Keratinocyte (primary cell): ENCODE data around the gene EFNA1. TPM values are rescaled to one million over a fixed set of nuclear protein-coding genes. Genes with fewer than 3 reads are reported as not detected.
"Not testable (repeated sequence)": the region's sequence is repeated elsewhere in the genome, so short reads cannot be mapped to it uniquely, and the experiment has no call there.

ENCODE experiments used
- DNase-seq: peaks from one replicate; pipeline ENCODE4 v3.0.0-alpha.2; 2011; ENCODE audit warnings: low read depth, missing footprints, low spot score
- FAIRE-seq: peaks from 2 replicates; lab custom pipeline; 2011; peaks lifted over from hg19 to GRCh38; lab: Jason Lieb, UNC
- H2AFZ ChIP-seq: 2 replicates; pipeline ENCODE4 v1.6.0; 2012; ENCODE audit warnings: low read length, control low read depth, inconsistent platforms; ENCODE audit not compliant: control insufficient read depth
- H3K27ac ChIP-seq: 2 replicates; pipeline ENCODE4 v1.5.1; 2011; ENCODE audit warnings: low read length; ENCODE audit not compliant: control insufficient read depth, insufficient read depth
- H3K27me3 ChIP-seq: 3 replicates; pipeline ENCODE4 v1.6.0; 2011; ENCODE audit warnings: low read length; ENCODE audit not compliant: control insufficient read depth, insufficient read depth; ENCODE audit errors: extremely low read depth
- H3K36me3 ChIP-seq, 2 experiments: 2 replicates in 1 of 2; 3 replicates in 1 of 2; pipeline ENCODE4 v1.5.1; 2011; ENCODE audit warnings: low read length in 2 of 2, mild to moderate bottlenecking in 1 of 2; ENCODE audit not compliant: control insufficient read depth in 2 of 2, insufficient read depth in 2 of 2; ENCODE audit errors: extremely low read depth in 1 of 2
- H3K4me1 ChIP-seq: 3 replicates; pipeline ENCODE4 v1.5.1; 2011; ENCODE audit warnings: low read length; ENCODE audit not compliant: control insufficient read depth, insufficient read depth; ENCODE audit errors: extremely low read depth
- H3K4me2 ChIP-seq: 3 replicates; pipeline ENCODE4 v1.6.0; 2011; ENCODE audit warnings: low read depth, low read length; ENCODE audit not compliant: control insufficient read depth, insufficient read depth; ENCODE audit errors: extremely low read depth
- H3K4me3 ChIP-seq, 3 experiments: fragments of 200-600 bp in 1 of 3; sonication (generic) in 1 of 3; 2 replicates in 2 of 3; 3 replicates in 1 of 3; pipeline ENCODE4 v1.5.1; 2011 to 2016; ENCODE audit warnings: low read length in 3 of 3, mild to moderate bottlenecking in 3 of 3, control low read depth in 2 of 3, inconsistent platforms in 1 of 3, low read depth in 1 of 3, mixed read lengths in 1 of 3, mixed run types in 1 of 3, moderate library complexity in 1 of 3; ENCODE audit not compliant: control insufficient read depth in 2 of 3, insufficient read depth in 2 of 3; ENCODE audit errors: extremely low read depth in 1 of 3
- H3K79me2 ChIP-seq: 2 replicates; pipeline ENCODE4 v1.6.0; 2012; ENCODE audit warnings: low read length; ENCODE audit not compliant: control insufficient read depth, insufficient read depth
- H3K9ac ChIP-seq: 3 replicates; pipeline ENCODE4 v1.6.0; 2011; ENCODE audit warnings: low read length; ENCODE audit not compliant: control insufficient read depth, insufficient read depth; ENCODE audit errors: extremely low read depth
- H3K9me1 ChIP-seq: 3 replicates; pipeline ENCODE4 v1.6.0; 2011; ENCODE audit warnings: low read length; ENCODE audit not compliant: control insufficient read depth, insufficient read depth; ENCODE audit errors: extremely low read depth
- H3K9me3 ChIP-seq: 2 replicates; pipeline ENCODE4 v1.5.1; 2012; ENCODE audit warnings: low read depth, low read length; ENCODE audit not compliant: control insufficient read depth
- H4K20me1 ChIP-seq: 3 replicates; pipeline ENCODE4 v1.6.0; 2011; ENCODE audit warnings: low read length; ENCODE audit not compliant: control insufficient read depth, insufficient read depth; ENCODE audit errors: extremely low read depth
- CTCF ChIP-seq, 3 experiments: IDR thresholded peaks in 1 of 3; conservative IDR thresholded peaks in 1 of 3; optimal IDR thresholded peaks in 1 of 3; 2 replicates in 2 of 3; 3 replicates in 1 of 3; pipeline versions ENCODE3 to v1.5.1; 2011; ENCODE audit warnings: low read length in 3 of 3, mild to moderate bottlenecking in 3 of 3, moderate library complexity in 2 of 3, control low read depth in 1 of 3, inconsistent platforms in 1 of 3; ENCODE audit not compliant: insufficient read depth in 2 of 3; ENCODE audit errors: extremely low read depth in 1 of 3
- EZH2 ChIP-seq: IDR thresholded peaks from one replicate; pipeline ENCODE4 v1.6.1; 2012; ENCODE audit warnings: inconsistent platforms, mild to moderate bottlenecking, low read length, moderate library complexity
- dilution Hi-C: fragments of 300-500 bp; cut with MboI; formaldehyde crosslinking; loops from one replicate; pipeline ENCODE4 v1.7.0; 2020; ENCODE audit warnings: low sequenced_read_pairs; ENCODE audit not compliant: extremely low pct_ligation_motif_present
- polyA plus RNA-seq, 5 experiments: library from polyadenylated mRNA; depleted of rRNA in 3 of 5; stranded (reverse) in 3 of 5; stranded (forward) in 1 of 5; unstranded in 1 of 5; fragments of >200 nt; gene quantifications; 1 replicate in 1 of 5; 2 replicates in 3 of 5; 3 replicates in 1 of 5; pipeline versions ENCODE4 v1.2.1 to v1.2.3, GENCODE V29; 2011 to 2012; ENCODE audit warnings: missing spikeins in 2 of 5, low read depth in 1 of 5, low replicate concordance in 1 of 5

Gene EFNA1
- polyA plus RNA-seq, 1 donor (not counting 4 experiments of a cell fraction or from before 2014, with no cell fraction given): 77.5 TPM

- H3K4me3 ChIP-seq, DNase-seq, H3K79me2 ChIP-seq, H3K36me3 ChIP-seq, H3K9ac ChIP-seq, H3K9me1 ChIP-seq, H2AFZ ChIP-seq, H3K27me3 ChIP-seq, H4K20me1 ChIP-seq, FAIRE-seq, H3K27ac ChIP-seq, H3K4me2 ChIP-seq, H3K4me1 ChIP-seq, dilution Hi-C loops, H3K9me3 ChIP-seq: not testable (repeated sequence)
Measured at GRCh38 chr1:155164625-155165024, 36.9 kb downstream of the EFNA1 start.

GRCh38 chr1:155166051-155166470 lies 38.4 kb downstream of the EFNA1 start:
- TF ChIP-seq EZH2 (no peak), CTCF (optimal IDR thresholded peaks at IDR 0.05 in 1 of 3, IDR thresholded peaks at IDR 0.05 in 1 of 3, conservative IDR thresholded peaks at IDR 0.05 in 1 of 3; ENCODE audit: extremely low read depth in 1 of 3, insufficient read depth in 2 of 3, low read length in 3 of 3) (no peak)
- DNase-seq (no peak), FAIRE-seq (no peak)
- Histone ChIP-seq H3K36me3 (peaks cover 9 to 12% of the 10 kb centered on the region in 2 experiments), H2AFZ (no peak overlapping the region), H3K27me3 (no peaks in the 10 kb centered on the region), H3K9ac (no peak overlapping the region), H3K4me2 (no peak overlapping the region), H3K4me1 (peaks cover 4% of the 10 kb centered on the region), H4K20me1 (no peaks in the 10 kb centered on the region), H3K9me3 (no peaks in the 10 kb centered on the region), H3K79me2 (no peaks in the 10 kb centered on the region), H3K27ac (no peak overlapping the region), H3K9me1 (no peaks in the 10 kb centered on the region), H3K4me3 (no peak overlapping the region)
- dilution Hi-C loops: no loop called here

- no peaks in the 10 kb centered on the region for H3K9me1 ChIP-seq
- TF ChIP-seq EZH2 (no peak), CTCF (optimal IDR thresholded peaks at IDR 0.05 in 1 of 3, IDR thresholded peaks at IDR 0.05 in 1 of 3, conservative IDR thresholded peaks at IDR 0.05 in 1 of 3; ENCODE audit: extremely low read depth in 1 of 3, insufficient read depth in 2 of 3, low read length in 3 of 3) (no peak)
- H3K9me3 ChIP-seq: no peaks in the 10 kb centered on the region
- FAIRE-seq (no peak), DNase-seq (no peak)
- peaks cover 4% of the 10 kb centered on the region for H3K4me1 ChIP-seq
- H3K27ac ChIP-seq: no peak overlapping the region
- dilution Hi-C loops: no loop called here
- H4K20me1 ChIP-seq: no peaks in the 10 kb centered on the region
- peaks cover 1% of the 10 kb centered on the region for H3K79me2 ChIP-seq
- H3K4me2 ChIP-seq: no peak overlapping the region
- H3K4me3 ChIP-seq: no peak overlapping the region
- no peaks in the 10 kb centered on the region for H3K27me3 ChIP-seq
- H2AFZ ChIP-seq: no peak overlapping the region
- no peak overlapping the region for H3K9ac ChIP-seq
- H3K36me3 ChIP-seq: peaks cover 9 to 12% of the 10 kb centered on the region in 2 experiments
Measured at GRCh38 chr1:155166471-155167165, 38.9 kb downstream of the EFNA1 start.
